Amniotic epithelial cell (primary cell): ENCODE results near the gene ACLY.
"Not testable (repeated sequence)": the region's sequence is repeated elsewhere in the genome, so short reads cannot be mapped to it uniquely, and the experiment has no call there.

ENCODE experiments used
- DNase-seq: peaks from one replicate; pipeline ENCODE4 v3.0.0-alpha.2; 2010; ENCODE audit warnings: low read depth

The ACLY gene

GRCh38 chr17:41910701-41911391, 7.9 kb downstream of the ACLY start:
- DNase-seq = peak; percentile 91

GRCh38 chr17:41909088-41909487, 9.7 kb downstream of the ACLY start:
- DNase-seq = no peak

GRCh38 chr17:41907633-41908539, 10.9 kb downstream of the ACLY start:
- DNase-seq = peak; percentile 88

GRCh38 chr17:41907185-41907556, 11.6 kb downstream of the ACLY start:
- DNase-seq = peak; percentile 76

- DNase-seq = no peak
Measured at GRCh38 chr17:41906465-41907184, 12.1 kb downstream of the ACLY start.

- no peak for DNase-seq
Measured at GRCh38 chr17:41905172-41905571, 13.6 kb downstream of the ACLY start.

- no peak for DNase-seq
Measured at GRCh38 chr17:41904242-41904841, 14.4 kb downstream of the ACLY start.

GRCh38 chr17:41901646-41902045, 17.1 kb downstream of the ACLY start:
- no peak for DNase-seq

GRCh38 chr17:41896726-41897125, 22.0 kb downstream of the ACLY start:
- no peak for DNase-seq

- DNase-seq = no peak
Measured at GRCh38 chr17:41895617-41896016, 23.1 kb downstream of the ACLY start.

GRCh38 chr17:41894791-41895331, 23.9 kb downstream of the ACLY start:
- DNase-seq = peak; percentile 75

- DNase-seq = no peak
Measured at GRCh38 chr17:41893384-41893783, 25.4 kb downstream of the ACLY start.

- DNase-seq = no peak
Measured at GRCh38 chr17:41892021-41892376, 26.8 kb downstream of the ACLY start.

GRCh38 chr17:41891135-41892020, 27.4 kb downstream of the ACLY start:
- DNase-seq = no peak

GRCh38 chr17:41888332-41888965, 30.3 kb downstream of the ACLY start:
- DNase-seq = no peak

GRCh38 chr17:41885733-41886132, 33.0 kb downstream of the ACLY start:
- no peak for DNase-seq

- no peak for DNase-seq
Measured at GRCh38 chr17:41882756-41883155, 36.0 kb downstream of the ACLY start.

- no peak for DNase-seq
Measured at GRCh38 chr17:41880130-41880529, 38.6 kb downstream of the ACLY start.

- not testable (repeated sequence) for DNase-seq
Measured at GRCh38 chr17:41874293-41874670, 44.5 kb downstream of the ACLY start.

GRCh38 chr17:41873559-41874292, 45.0 kb downstream of the ACLY start:
- no peak for DNase-seq
